Stromal cell of bone marrow (primary cell): ENCODE measurements around the gene NFIA.
A peak's percentile ranks its signal among the peaks of the same experiment; 100 is the strongest.

Experiments used
- DNase-seq: peaks from one replicate; pipeline ENCODE4 v3.0.0-alpha.2; 2012; ENCODE audit warnings: low read depth

NFIA gene

GRCh38 chr1:61247051-61247825 lies 164.9 kb downstream of the NFIA start:
- no peak for DNase-seq

GRCh38 chr1:61247881-61248752 lies 165.8 kb downstream of the NFIA start:
- no peak for DNase-seq

- DNase-seq: no peak
Observed at GRCh38 chr1:61250933-61251332, 168.6 kb downstream of the NFIA start.

- DNase-seq: peak; percentile 37
Observed at GRCh38 chr1:61253059-61253735, 170.8 kb downstream of the NFIA start.

GRCh38 chr1:61253912-61254633 lies 171.7 kb downstream of the NFIA start:
- DNase-seq: no peak

- DNase-seq: peak; percentile 46
Observed at GRCh38 chr1:61254634-61255357, 172.4 kb downstream of the NFIA start.

GRCh38 chr1:61255358-61255703 lies 173.0 kb downstream of the NFIA start:
- no peak for DNase-seq

GRCh38 chr1:61259379-61260148 lies 177.2 kb downstream of the NFIA start:
- DNase-seq: no peak

- DNase-seq: no peak
Observed at GRCh38 chr1:61260171-61260570, 177.8 kb downstream of the NFIA start.

GRCh38 chr1:61261595-61261994 lies 179.2 kb downstream of the NFIA start:
- no peak for DNase-seq

GRCh38 chr1:61263905-61264824 lies 181.8 kb downstream of the NFIA start:
- DNase-seq: no peak

- DNase-seq: no peak
Observed at GRCh38 chr1:61264825-61265242, 182.5 kb downstream of the NFIA start.

GRCh38 chr1:61265665-61266064 lies 183.3 kb downstream of the NFIA start:
- DNase-seq: no peak

GRCh38 chr1:61266738-61267137 lies 184.4 kb downstream of the NFIA start:
- DNase-seq: no peak

GRCh38 chr1:61268546-61269240 lies 186.3 kb downstream of the NFIA start:
- DNase-seq: no peak

GRCh38 chr1:61269602-61270001 lies 187.2 kb downstream of the NFIA start:
- no peak for DNase-seq

- DNase-seq: no peak
Observed at GRCh38 chr1:61270107-61270506, 187.7 kb downstream of the NFIA start.

- DNase-seq: no peak
Observed at GRCh38 chr1:61270761-61271411, 188.5 kb downstream of the NFIA start.
